Kidney (tissue), 14 donors: ENCODE measurements around the gene MBOAT1. TPM values are rescaled to one million over a fixed set of nuclear protein-coding genes. Genes with fewer than 3 reads are reported as not detected.

ENCODE experiments used
- DNase-seq, 5 donors: peaks; one replicate each; pipeline ENCODE4 v3.0.0-alpha.2; 2013 to 2020
- FAIRE-seq: peaks from 2 replicates; lab custom pipeline; 2012; peaks lifted over from hg19 to GRCh38; lab: Jason Lieb, UNC
- H3K27ac ChIP-seq, 2 donors: one replicate each; pipeline ENCODE4 v1.7.0; 2013; ENCODE audit warnings: low read depth in 2 of 2, low read length in 2 of 2, inconsistent platforms in 1 of 2
- H3K27me3 ChIP-seq: one replicate; pipeline ENCODE4 v1.7.1; 2013; ENCODE audit warnings: low read length, inconsistent platforms; ENCODE audit not compliant: control insufficient read depth, insufficient read depth
- H3K36me3 ChIP-seq, 3 donors: one replicate each; pipeline versions ENCODE4 v1.7.0 to v1.7.1; 2013; ENCODE audit warnings: low read length in 3 of 3, control low read depth in 1 of 3, inconsistent platforms in 1 of 3; ENCODE audit not compliant: insufficient read depth in 3 of 3, control insufficient read depth in 2 of 3
- H3K4me1 ChIP-seq, 3 donors: one replicate each; pipeline versions ENCODE4 v1.7.0 to v1.7.1; 2013; ENCODE audit warnings: low read length in 3 of 3, inconsistent platforms in 1 of 3, low read depth in 1 of 3; ENCODE audit not compliant: control insufficient read depth in 2 of 3, insufficient read depth in 2 of 3
- H3K4me3 ChIP-seq, 3 donors: one replicate each; pipeline versions ENCODE4 v1.7.0 to v1.8.1; 2013; ENCODE audit warnings: low read length in 3 of 3, control low read depth in 1 of 3, inconsistent platforms in 1 of 3
- H3K9ac ChIP-seq, 3 donors: one replicate each; pipeline versions ENCODE4 v1.7.0 to v1.7.1; 2013; ENCODE audit warnings: low read length in 3 of 3, control low read depth in 1 of 3, inconsistent platforms in 1 of 3
- H3K9me3 ChIP-seq, 3 donors: one replicate each; pipeline versions ENCODE4 v1.7.0 to v1.7.1; 2013; ENCODE audit warnings: low read length in 3 of 3, control low read depth in 1 of 3, inconsistent platforms in 1 of 3; ENCODE audit not compliant: control insufficient read depth in 2 of 3, insufficient read depth in 1 of 3
- CTCF ChIP-seq: IDR thresholded peaks from 3 replicates; pipeline ENCODE4 v1.5.1; 2012; ENCODE audit warnings: mild to moderate bottlenecking, moderate library complexity, borderline replicate concordance; ENCODE audit not compliant: insufficient read depth; ENCODE audit errors: extremely low read depth
- intact Hi-C: fragments of 100-400 bp; cut with DNase I; formaldehyde crosslinking; loops from one replicate; pipeline ENCODE4 v1.11.1; 2022
- polyA plus RNA-seq: library from polyadenylated mRNA; stranded (reverse); fragments of 350-450 nt; fragmentation: Illumina TruSeq; extraction: RNeasy Lipid Tissue Mini Kit (QIAGEN cat#74804); gene quantifications from one replicate; pipeline ENCODE4 v1.2.3, GENCODE V29; 2014; ENCODE audit warnings: low read depth, low replicate concordance; ENCODE audit not compliant: insufficient read depth
- total RNA-seq: library from RNA; stranded (reverse); fragmentation: NEBNext Ultra II Directional; extraction: Animal tissue kit (Norgen Biotek cat#: 25700); gene quantifications from one replicate; pipeline ENCODE4 v1.2.1, GENCODE V29; 2021
- donor health status: control.
- donor health status: control.
- donor health status: control.
- donor health status: control.
- donor health status: control.
- donor health status: DM: yes; HTN: yes; CAD: no.
- donor health status: Normal renal cell carcinoma (clear cell type).

MBOAT1 gene
- total and polyA plus RNA-seq, 2 donors from 2014 or later = 1.9 to 15.1 TPM

- TF ChIP-seq CTCF = no peak
- Histone ChIP-seq H3K36me3 (peaks cover under 1 to 5% (median 2%) of the 10 kb centered on the region in 3 donors), H3K4me1 (no peaks in the 10 kb centered on the region), H3K27ac (no peak overlapping the region), H3K9me3 (no peaks in the 10 kb centered on the region), H3K9ac (no peak overlapping the region), H3K27me3 (no peaks in the 10 kb centered on the region), H3K4me3 (no peak overlapping the region)
- DNase-seq (no peak), FAIRE-seq (no peak)
- intact Hi-C loops = no loop called here
Measured at GRCh38 chr6:20113649-20114224, 98.5 kb downstream of the MBOAT1 start.

GRCh38 chr6:20112841-20113240 is 99.4 kb downstream of the MBOAT1 start:
- no peak for TF ChIP-seq CTCF
- Histone ChIP-seq H3K9ac (no peak overlapping the region), H3K27ac (no peak overlapping the region), H3K36me3 (peaks cover 2 to 5% (median 5%) of the 10 kb centered on the region in 3 donors), H3K4me1 (no peaks in the 10 kb centered on the region), H3K27me3 (no peaks in the 10 kb centered on the region), H3K9me3 (no peaks in the 10 kb centered on the region), H3K4me3 (no peak overlapping the region)
- FAIRE-seq (no peak), DNase-seq (no peak)
- intact Hi-C loops = no loop called here

GRCh38 chr6:20112241-20112640 is 100.0 kb downstream of the MBOAT1 start:
- no peak overlapping the region for H3K9ac ChIP-seq
- no peaks in the 10 kb centered on the region for H3K9me3 ChIP-seq
- no peak overlapping the region for H3K27ac ChIP-seq
- FAIRE-seq (no peak), DNase-seq (no peak)
- TF ChIP-seq CTCF = no peak
- no peak overlapping the region for H3K4me3 ChIP-seq
- intact Hi-C loops = no loop called here
- peaks cover 2 to 5% (median 5%) of the 10 kb centered on the region in 3 donors for H3K36me3 ChIP-seq
- H3K4me1 ChIP-seq = no peaks in the 10 kb centered on the region
- no peaks in the 10 kb centered on the region for H3K27me3 ChIP-seq

DNA sequence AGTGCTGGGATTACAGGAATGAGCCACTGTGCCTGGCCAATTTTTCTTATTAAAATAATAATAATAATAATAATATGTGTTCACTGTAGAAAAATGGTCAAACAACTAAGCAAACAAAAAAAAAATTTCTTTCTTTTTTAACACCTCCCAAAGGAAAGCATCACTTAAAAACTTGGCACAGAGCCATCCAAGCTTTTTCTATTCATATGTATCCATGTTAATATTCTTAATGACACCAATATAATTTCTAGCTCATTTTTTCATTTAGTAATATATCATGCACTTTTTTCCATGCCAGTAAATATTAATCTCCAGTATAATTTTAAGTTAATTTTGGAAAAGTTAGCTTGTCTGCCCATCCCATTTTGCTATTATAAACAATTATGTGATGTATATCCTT is 101.8 kb downstream of the MBOAT1 start:
- no peak overlapping the region for H3K4me3 ChIP-seq
- H3K27ac ChIP-seq = no peak overlapping the region
- no peaks in the 10 kb centered on the region for H3K27me3 ChIP-seq
- FAIRE-seq = no peak
- intact Hi-C loops = no loop called here
- DNase-seq = no peak
- TF ChIP-seq CTCF = no peak
- H3K9ac ChIP-seq = no peak overlapping the region
- peaks cover 2 to 5% (median 5%) of the 10 kb centered on the region in 3 donors for H3K36me3 ChIP-seq
- no peaks in the 10 kb centered on the region for H3K4me1 ChIP-seq
- H3K9me3 ChIP-seq = no peaks in the 10 kb centered on the region
